GM19397 (cell line): ENCODE measurements around the gene MVK.

Source experiments
- ATAC-seq: cut with Tn5 transposase; IDR thresholded peaks from one replicate; pipeline ENCODE4 v1.9.1; 2021; ENCODE audit warnings: mild to moderate bottlenecking, moderate library complexity; ENCODE audit not compliant: unreplicated experiment

The MVK gene

DNA sequence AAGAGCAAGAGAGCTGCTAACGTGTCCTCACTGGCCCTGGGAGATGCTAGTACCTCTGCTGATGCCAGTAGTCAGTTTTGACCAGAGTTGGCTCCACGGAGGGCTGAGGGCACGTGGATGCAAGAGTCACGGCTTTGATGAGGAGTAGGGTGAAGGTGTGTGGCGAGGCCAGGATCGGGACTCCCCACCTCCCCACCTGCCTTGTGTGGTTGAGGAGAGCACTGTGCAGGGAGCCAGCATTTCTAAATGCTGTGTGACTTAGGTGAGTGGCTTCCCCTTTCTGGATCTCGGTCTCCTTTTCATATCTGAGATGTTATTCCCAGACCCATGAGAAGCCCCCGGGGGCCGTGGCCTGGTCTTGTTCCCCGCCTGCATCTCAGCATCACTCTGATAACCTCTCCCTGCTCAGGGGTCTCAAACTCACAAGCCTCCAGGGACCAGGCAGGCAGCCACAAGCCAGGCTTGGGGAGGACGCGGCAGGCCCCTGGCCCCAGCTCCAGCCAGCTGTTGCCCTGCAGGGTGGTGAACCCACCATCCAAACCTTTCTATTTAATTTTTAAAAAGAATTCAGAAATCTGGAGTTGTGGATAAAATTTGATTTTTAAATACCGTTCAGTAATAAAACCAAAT is 32.1 kb downstream of the MVK start:
- ATAC-seq = no peak

DNA sequence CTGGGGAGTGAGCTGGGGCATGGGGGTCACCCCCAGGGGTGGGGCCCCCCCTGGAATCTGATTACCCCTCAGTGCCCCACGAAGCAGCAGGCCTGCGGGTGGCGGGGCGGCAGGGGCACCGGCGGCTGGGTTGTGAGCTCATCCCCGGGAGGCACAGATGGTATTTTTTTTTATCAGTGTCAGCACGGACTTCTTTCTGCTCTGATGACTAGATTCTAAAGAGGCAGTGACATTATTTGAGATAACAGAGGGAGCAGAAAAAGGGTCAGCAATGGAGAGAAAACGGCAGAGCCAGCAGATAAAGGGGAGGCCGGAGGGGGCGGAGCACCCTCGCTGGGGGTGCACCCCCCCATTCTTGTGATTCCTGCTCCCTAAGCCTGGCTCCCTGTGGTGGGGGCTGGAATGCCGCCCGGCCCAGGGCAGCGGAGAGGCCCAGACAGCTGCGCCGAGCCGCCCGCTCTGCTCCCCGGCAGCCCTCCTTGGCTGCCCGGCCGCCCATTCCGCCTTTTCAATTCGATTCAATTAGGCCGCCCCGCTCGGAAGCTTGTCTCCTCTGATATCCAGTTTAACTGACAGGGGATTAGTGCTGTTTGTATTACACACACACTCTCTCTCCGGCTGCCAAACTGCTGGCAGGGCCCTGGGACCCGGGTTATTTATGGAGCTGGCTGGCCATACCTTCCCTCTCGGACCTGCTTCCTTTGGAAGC is 32.9 kb downstream of the MVK start:
- ATAC-seq = no peak

DNA sequence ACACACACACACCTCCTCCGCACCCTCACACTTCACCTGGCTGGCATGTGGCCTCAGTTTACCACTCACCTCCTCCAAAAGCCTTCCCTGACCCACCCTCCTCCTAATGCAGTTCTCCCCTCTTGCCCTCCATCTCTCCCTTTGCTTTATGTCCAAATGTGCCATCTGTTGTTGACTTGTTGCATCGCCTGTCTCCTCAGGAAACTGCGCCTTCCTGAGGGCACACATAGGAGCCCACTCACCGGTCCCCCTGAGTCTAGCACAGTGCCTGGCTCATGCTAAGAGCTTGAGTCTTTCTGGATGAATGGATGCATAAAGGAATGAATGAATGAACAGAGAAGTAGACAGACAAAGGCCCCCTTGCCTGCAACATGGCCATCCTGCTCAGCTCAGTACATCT is 34.0 kb downstream of the MVK start:
- no peak for ATAC-seq

DNA sequence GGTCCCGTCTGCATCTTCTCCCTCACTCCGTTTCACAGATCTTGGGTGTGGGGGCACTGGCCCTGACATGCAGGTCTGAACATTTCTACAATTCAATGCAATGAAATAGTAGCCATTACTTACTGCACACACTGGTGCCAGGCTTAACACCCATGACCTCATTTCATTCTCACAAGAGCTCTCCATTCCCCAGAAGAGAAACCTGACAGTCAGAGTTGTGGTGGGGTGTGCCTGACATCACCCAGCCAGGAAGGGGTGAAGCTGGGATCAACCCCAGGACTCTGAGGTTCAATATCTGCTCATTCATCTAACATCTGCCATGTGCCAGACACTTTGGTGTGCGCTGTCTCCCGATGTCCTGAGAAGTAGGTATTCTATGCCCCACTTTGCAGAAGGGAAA is 34.7 kb downstream of the MVK start:
- no peak for ATAC-seq

DNA sequence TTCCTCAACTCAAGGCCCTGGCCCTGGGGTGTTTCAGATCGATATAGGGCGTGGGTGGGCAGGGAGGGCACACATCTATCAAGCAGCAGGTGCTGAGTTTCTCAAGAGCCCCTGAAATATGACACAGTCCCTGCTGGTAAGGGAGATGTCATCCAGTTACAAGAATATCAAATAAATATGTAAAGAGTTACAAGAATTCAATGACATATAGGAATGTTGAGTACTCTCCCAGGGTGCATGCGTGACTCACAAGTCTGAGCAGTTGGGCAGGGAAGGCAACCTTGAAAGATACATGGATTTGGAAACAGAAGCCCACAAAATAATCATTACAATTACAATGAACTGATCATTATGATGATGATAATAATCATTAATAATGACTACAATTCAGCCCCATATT is 35.2 kb downstream of the MVK start:
- ATAC-seq = no peak

DNA sequence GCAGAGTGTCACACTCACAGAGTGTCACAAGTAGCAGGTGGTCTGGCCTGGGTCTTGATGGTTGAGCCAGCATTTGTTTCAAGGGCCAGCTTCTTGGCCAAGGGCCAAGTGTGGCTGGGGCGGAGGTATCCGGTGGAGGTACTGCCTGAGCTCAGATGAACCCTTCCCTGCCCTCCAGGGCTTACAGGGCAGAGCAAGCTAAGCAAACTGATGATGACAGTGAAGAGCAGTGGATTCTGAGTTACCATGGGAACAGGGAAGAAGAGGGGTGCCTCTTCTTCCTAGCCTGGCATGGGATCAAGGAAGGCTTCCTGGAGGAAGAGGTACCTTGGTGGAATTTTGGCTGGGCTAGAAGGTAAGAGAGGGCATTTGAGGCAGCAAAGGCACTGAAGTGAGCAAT is 35.7 kb downstream of the MVK start:
- no peak for ATAC-seq

DNA sequence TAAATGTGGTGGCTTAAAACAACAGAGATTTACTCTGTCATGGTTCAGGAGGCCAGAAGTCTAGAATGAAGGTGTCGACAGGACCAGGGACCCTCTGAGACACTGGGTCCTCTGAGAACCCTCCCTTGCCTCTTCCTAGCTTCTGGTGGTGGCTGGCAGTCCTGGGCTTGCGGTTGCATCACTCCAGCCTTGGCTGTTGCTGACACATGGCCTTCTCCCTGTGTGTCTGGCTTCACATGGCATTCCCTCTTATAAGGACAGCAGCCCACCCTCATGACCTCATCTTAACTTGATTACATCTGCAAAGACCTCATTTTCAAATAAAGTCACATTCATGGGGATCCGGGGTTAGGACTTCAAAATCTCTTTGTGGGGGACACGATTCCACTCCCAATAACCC is 36.9 kb downstream of the MVK start:
- no peak for ATAC-seq

DNA sequence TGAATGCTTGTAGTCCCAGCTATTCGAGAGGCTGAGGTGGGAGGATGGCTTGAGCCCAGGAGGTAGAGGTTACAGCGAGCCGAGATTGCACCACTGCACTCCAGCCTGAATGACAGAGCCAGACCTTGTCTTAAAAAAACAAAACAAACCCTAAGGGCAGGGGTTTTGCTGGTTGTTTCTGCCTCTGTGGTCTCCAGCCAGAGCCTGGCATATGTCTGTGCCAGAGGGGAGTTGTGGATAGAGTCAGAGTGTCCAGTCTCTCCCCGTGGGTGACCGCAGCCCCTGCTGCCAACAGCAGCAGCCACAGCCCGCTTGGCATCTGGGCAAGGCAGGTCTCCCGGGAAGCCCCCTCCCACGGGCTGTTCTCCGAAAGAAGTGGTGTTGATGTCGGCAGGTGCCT is 37.6 kb downstream of the MVK start:
- ATAC-seq = no peak

DNA sequence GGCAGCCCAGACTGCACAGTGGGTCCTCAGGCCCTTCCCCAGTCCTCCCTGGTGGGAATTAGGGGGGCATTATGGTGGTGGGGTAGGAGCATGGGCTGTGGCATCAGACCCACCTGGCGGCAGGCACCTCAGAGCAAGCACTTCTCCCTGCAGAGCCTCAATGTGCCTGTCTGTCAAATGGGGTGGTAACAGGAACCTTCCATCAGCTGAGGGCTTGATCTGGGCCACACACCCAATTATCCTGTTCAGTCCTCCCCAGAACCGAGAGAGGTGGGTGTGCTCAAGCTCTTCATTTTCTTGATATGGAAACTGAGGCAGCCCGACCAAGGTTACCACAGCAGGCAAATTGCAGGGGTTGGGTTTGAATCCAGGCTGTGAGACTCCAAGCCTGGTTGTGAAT is 38.4 kb downstream of the MVK start:
- ATAC-seq = no peak

DNA sequence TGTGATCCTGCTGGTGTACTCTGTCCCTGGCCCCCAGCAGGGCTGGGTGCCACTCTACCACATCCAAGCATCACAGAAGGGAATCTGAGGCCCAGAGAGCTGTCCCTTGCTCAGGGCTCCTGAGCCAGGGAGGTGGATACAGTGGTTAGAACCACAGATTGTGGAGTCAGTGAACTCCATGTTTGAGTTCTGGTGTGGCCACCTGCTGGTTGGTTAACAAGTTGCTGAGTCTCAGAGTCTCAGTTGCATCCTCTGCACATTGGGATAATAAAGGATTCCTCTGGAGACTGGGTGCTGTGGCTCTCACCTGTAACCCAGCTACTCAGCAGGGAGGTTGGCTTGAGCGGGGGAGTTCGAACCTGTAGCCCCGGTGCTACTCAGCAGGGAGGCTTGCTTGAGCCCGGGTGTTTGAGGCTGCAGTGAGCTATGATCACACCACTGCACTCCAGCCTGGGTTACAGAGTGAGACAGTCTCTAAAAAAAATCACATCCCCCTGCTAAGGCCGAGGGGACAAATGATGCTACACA is 39.4 kb downstream of the MVK start:
- no peak for ATAC-seq

DNA sequence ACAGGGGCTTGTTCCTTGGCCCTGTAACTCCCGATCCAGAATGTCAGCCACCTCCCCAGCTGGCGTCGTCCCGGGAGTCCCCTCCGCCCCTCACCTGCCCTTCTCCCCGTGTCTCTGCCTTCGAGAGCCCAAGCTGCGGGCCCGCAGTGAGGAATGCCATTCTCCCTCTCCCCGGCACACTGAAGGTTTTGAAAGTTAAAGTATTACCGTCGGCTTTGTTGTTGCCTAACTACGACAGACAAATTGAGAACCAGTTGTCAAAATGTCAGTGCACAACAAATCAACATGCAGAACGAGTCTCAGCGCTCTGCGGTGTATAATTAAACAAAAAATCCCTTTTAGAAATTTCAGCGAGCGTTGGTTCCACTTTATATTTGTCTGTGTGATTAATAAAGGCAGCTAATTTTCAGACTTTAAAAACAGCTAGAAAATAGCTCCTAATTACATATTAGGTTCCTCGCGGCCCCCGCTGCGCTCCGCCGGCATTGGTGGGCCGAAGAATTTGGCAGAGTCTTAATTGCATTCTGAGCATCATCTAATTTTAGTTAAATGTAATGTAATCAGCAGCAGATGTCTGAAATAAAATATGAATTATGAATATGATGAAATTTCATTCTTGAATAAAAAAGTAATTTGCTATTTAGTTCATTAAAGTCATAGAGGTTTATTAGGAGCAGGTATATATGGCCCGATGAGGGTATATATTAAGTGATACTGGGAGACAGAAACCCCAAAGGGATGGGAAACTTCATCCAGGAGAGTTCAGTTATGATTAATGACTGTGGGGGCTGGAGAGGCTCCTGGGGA is 40.3 kb downstream of the MVK start:
- no peak for ATAC-seq

DNA sequence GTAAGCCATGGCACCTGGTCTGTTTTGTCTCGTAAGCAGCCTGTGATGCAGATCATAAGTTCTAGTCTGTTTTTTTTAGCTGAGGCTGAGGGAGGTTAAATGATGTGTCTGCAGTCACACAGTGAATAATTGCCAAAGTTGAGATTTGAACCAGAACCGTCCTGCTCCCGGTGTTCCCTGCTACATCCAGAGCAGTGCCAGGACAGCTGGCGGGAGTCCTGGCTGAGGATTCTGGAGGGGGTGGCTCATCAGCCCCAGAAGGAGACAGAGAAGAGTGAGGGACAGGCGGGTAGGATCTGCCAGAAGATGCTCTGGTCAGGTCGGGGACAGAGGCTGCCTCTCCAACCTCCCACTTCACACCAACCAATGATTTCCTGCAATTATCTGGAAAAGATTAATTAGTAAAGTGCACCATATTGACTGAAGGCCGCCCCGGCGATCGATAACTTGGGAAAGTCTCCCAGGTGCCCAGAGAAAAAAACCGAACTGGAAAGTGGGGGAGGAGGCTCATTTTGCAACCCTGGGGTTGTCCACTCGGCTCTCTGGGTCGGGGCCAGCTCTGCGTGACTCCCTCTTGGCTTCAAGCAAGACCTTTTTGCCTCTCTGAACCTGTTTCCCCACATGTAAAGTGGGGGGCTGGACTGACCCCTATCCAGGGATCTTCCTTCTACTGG is 42.1 kb downstream of the MVK start:
- ATAC-seq = no peak

DNA sequence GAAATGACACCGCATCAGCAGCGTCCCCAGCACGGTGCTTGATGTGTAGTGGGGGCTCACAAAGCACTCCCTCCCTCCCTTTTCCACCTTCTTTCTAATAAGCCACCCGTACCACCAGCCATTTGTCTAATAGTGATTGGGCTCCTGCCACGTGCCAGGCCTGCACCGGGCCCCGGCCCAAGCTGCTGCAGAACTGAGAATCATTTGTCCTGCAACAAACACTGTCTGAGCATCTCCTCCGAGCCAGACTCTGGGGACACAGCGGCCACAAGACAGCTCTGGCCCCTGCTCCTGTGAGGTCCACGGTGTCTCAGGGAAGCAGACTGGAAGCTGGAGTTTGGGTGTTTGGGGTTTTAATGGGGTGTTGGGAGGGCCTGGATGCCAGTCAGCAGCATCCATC is 43.9 kb downstream of the MVK start:
- no peak for ATAC-seq

DNA sequence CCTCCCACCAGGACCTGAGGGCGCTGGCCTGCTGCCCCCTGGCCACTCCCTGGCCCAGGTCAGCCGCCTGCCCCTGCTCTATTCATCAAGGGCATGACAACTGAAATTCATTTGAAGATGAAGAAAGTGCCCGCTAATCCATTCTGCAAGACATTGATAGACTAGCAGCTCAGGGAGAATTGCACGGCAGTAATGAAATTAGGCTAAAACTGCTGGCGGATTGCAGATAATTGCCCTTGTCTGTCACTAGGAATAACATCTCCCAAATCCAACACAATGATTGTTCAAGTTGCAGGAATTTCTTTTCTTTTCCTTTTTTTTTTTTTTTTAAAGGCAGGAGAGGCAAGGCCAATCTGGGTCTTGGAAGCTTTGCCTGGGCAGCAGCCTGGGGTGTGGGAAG is 44.5 kb downstream of the MVK start:
- ATAC-seq = no peak

DNA sequence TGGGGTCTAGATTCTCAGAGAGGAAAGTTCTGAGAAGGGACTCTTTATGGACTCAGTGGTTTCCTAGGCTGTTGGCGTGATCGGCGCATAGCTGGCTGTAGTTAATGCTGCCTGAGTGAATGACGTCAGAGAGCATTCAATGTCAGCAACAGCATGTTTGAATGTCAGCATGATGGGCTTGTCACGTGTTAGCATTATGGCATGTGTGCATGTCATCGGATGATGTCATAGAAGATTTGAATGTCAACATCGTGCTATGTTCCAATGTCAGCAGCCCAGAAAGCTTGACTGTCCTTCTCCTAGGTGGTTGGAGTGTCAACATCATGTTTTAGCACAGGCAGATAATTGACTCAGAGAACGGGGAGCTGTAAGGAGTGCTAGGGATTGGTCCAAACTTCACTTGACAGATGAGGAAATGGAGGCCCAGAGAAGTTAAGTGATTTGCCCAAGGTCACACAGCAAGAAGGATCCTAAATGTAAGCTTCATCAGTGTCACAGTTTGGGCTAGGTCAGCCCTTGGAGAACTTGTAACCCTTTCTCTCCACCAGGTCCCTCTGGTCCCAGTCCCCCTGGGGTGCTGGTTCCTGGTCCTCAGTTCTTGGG is 45.5 kb downstream of the MVK start:
- no peak for ATAC-seq

DNA sequence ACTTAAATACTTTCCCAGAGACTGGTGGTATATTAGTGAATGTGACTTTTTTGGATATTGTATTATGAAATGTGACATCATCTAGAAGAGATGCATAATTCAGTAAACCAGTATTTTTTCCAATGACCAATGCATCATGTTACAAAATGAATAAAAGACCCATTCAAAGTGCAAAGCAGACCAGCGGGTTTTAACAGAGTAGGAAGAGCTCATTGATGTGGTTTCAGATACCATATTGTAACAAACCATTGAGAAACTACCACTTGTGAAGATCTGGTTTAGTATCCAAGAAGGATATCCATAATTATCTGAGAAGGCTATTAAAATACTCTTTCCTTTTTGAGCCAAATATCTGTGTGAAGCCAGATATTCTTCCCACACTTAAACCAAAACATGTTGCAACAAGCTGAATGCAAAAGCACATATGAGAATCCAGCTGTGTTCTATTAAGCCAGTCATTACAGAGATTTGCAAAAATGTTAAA is 47.7 kb downstream of the MVK start:
- ATAC-seq = no peak

DNA sequence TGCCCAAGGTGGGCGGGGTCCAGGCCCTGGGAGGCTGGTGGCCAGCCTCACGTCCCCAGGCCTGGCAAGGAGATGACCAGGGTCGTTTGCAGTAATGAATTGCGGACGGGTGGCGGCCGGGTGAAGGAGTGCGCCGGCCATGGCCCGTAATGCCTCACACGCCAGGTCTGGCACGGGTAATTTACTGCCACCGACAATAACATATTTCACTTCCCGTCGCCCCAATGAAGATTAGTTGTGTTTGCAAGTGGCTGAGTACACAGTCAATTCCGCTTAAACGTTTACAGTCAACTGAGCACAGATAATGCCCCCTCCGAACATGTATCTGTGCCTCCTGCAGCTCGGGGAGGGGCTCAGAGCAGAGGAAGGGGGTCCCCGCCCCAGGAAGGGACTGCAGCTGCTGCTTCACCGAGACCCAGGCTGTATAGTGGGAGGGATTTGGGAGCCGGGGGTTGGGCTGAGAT is 48.3 kb downstream of the MVK start:
- no peak for ATAC-seq

DNA sequence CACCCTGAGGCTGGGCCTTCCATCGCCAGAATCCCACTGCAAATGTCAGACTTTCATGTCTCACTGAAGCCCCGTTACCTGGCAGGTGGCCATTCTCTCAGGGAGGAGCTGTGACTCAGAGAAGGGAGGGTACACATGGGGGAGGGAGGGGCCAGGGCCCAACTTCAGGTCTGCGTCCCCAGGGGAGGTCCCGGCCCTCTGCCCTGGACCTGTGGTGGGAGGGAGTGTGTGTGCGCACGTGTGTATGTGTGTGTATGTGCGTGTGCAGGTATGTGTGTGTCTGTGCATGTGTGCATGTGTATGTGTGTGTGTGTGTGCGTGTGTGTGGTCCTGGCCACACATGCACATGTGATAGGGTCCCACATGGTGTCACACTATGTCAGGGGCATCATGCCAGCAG is 50.9 kb downstream of the MVK start:
- ATAC-seq = no peak

DNA sequence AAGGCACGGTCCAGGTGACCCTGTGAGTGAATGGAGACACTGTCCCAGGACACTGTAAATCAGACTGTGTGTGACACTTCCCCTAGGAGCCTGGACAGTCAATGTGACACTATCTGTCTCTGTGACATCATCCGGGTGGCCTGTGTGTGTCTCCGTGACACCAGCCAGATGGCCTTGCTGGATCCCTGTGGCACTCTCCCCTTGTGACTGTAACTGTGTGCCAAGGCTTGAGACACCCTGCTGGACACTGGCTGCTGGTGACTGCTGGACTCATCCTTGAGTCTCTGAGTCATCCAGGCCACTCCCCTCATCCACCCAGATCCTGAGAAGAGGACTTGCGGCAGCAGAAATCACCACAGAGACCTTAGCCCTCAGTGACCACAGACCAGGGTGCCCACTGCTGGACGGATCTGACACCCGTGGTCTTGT is 51.6 kb downstream of the MVK start:
- no peak for ATAC-seq

DNA sequence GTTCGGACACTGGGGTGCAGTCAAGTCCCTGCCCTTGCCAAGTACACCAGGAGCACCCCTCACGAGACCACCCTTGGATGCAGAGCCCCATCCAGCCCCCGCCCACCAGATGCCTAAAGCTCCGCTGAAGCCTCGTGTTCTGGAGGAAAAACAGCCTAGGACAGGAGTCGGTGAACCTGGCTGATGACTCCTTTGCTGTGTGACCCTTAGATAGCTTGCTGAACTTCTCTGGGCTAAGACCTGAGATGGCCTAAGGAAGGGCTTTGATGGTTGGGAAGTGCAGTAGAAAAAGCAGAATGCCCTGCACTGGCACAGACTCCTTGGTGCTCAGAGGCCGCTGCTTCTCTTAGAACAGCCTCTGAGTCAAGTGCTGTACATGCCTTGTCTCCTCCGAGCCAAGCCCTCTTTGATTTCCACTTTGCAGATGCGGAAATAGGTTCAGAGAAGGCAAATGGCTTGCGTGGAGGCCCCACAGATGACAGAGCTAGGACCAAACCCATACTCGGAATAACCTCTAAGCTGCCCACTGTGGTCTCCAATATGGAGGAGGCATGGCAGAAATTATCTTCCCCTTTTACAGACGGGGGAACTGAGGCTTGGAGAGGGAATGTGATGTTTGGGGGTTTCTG is 52.3 kb downstream of the MVK start:
- no peak for ATAC-seq
